ENCODE data around the gene AHDC1.

The AHDC1 gene

GRCh38 chr1:27615346-27616192 is 11.6 kb upstream of the AHDC1 start:
- no peak for DNase-seq (ENCODE audit: low spot score)

- no peak for DNase-seq (ENCODE audit: low spot score)
These were observed 10.8 kb upstream of the AHDC1 start for GRCh38 chr1:27614625-27615344.

GRCh38 chr1:27614043-27614624 is 10.2 kb upstream of the AHDC1 start:
- no peak for DNase-seq (ENCODE audit: low spot score)

GRCh38 chr1:27612718-27613117 is 8.8 kb upstream of the AHDC1 start:
- DNase-seq (ENCODE audit: low spot score): no peak

- DNase-seq (ENCODE audit: low spot score): no peak
These were observed 7.5 kb upstream of the AHDC1 start for GRCh38 chr1:27611450-27611849.

GRCh38 chr1:27609618-27610240 is 5.8 kb upstream of the AHDC1 start:
- peak; percentile 30 for DNase-seq (ENCODE audit: low spot score)

GRCh38 chr1:27609210-27609555 is 5.2 kb upstream of the AHDC1 start:
- no peak for DNase-seq (ENCODE audit: low spot score)

- no peak for DNase-seq (ENCODE audit: low spot score)
These were observed 3.4 kb upstream of the AHDC1 start for GRCh38 chr1:27607239-27607804.

GRCh38 chr1:27606708-27607238 is 2.8 kb upstream of the AHDC1 start:
- DNase-seq (ENCODE audit: low spot score): no peak

GRCh38 chr1:27605796-27606707 is 2.1 kb upstream of the AHDC1 start:
- peak; percentile 43 for DNase-seq (ENCODE audit: low spot score)

GRCh38 chr1:27605300-27605766 is 1.4 kb upstream of the AHDC1 start:
- no peak for DNase-seq (ENCODE audit: low spot score)

- DNase-seq (ENCODE audit: low spot score): no peak
These were observed 795 bp upstream of the AHDC1 start for GRCh38 chr1:27604579-27605299.

GRCh38 chr1:27603309-27603680 is 649 bp downstream of the AHDC1 start:
- peak; percentile 71 for DNase-seq (ENCODE audit: low spot score)

GRCh38 chr1:27602462-27603308 is 1.3 kb downstream of the AHDC1 start:
- DNase-seq (ENCODE audit: low spot score): peak; percentile 70

GRCh38 chr1:27601771-27602461 is 2.0 kb downstream of the AHDC1 start:
- DNase-seq (ENCODE audit: low spot score): peak; percentile 29

- DNase-seq (ENCODE audit: low spot score): peak; percentile 34
These were observed 2.6 kb downstream of the AHDC1 start for GRCh38 chr1:27601321-27601770.

- no peak for DNase-seq (ENCODE audit: low spot score)
These were observed 3.3 kb downstream of the AHDC1 start for GRCh38 chr1:27600498-27601175.
